Osteocyte (in vitro differentiated cells): ENCODE data around the gene SPTBN1. TPM values are rescaled to one million over a fixed set of nuclear protein-coding genes. Genes with fewer than 3 reads are reported as not detected.

Experiments
- DNase-seq: peaks from one replicate; pipeline ENCODE4 v3.0.0; 2021; ENCODE audit warnings: mixed read lengths; ENCODE audit not compliant: unreplicated experiment; ENCODE audit errors: extremely low spot score
- H3K27ac Mint-ChIP-seq: one replicate; pipeline ENCODE4 v1.8.0; 2021; ENCODE audit warnings: mild to moderate bottlenecking, mixed read lengths; ENCODE audit not compliant: unreplicated experiment
- H3K27me3 Mint-ChIP-seq: one replicate; pipeline ENCODE4 v1.8.0; 2021; ENCODE audit warnings: mixed read lengths; ENCODE audit not compliant: unreplicated experiment
- H3K36me3 Mint-ChIP-seq: one replicate; pipeline ENCODE4 v1.8.0; 2021; ENCODE audit warnings: mixed read lengths; ENCODE audit not compliant: unreplicated experiment
- H3K4me1 Mint-ChIP-seq: one replicate; pipeline ENCODE4 v1.8.0; 2021; ENCODE audit warnings: mixed read lengths; ENCODE audit not compliant: unreplicated experiment
- H3K4me3 Mint-ChIP-seq: one replicate; pipeline ENCODE4 v1.8.0; 2021; ENCODE audit warnings: mild to moderate bottlenecking, moderate library complexity, mixed read lengths; ENCODE audit not compliant: unreplicated experiment
- H3K9me3 Mint-ChIP-seq: one replicate; pipeline ENCODE4 v1.8.0; 2021; ENCODE audit warnings: mixed read lengths; ENCODE audit not compliant: unreplicated experiment
- CTCF ChIP-seq: fragments of 200-600 bp; sonication (generic); IDR thresholded peaks from 2 replicates; pipeline ENCODE4 v1.5.0; 2021; ENCODE audit warnings: antibody characterized with exemption, mild to moderate bottlenecking, moderate library complexity
- total RNA-seq: library from RNA; stranded (reverse); gene quantifications from 2 replicates; pipeline ENCODE4 v1.2.1, GENCODE V29; 2021

Gene SPTBN1
- total RNA-seq, 1 donor from 2014 or later = 248 TPM

GRCh38 chr2:54710216-54710615 is 254.1 kb downstream of the SPTBN1 start:
- Mint-ChIP-seq H3K27me3 (peaks cover 12% of the 10 kb centered on the region), H3K9me3 (no peaks in the 10 kb centered on the region), H3K4me3 (no peak overlapping the region), H3K27ac (no peak overlapping the region), H3K36me3 (no peaks in the 10 kb centered on the region), H3K4me1 (no peaks in the 10 kb centered on the region)
- DNase-seq = no peak
- no peak for TF ChIP-seq CTCF

- H3K27me3 Mint-ChIP-seq = peaks cover 23% of the 10 kb centered on the region
- no peak for TF ChIP-seq CTCF
- H3K4me1 Mint-ChIP-seq = no peaks in the 10 kb centered on the region
- no peaks in the 10 kb centered on the region for H3K9me3 Mint-ChIP-seq
- no peak overlapping the region for H3K27ac Mint-ChIP-seq
- no peak for DNase-seq
- no peak overlapping the region for H3K4me3 Mint-ChIP-seq
- H3K36me3 Mint-ChIP-seq = no peaks in the 10 kb centered on the region
Measured at GRCh38 chr2:54712516-54712915, 256.4 kb downstream of the SPTBN1 start.

GRCh38 chr2:54714996-54715395 is 258.9 kb downstream of the SPTBN1 start:
- no peak for DNase-seq
- no peaks in the 10 kb centered on the region for H3K9me3 Mint-ChIP-seq
- no peaks in the 10 kb centered on the region for H3K36me3 Mint-ChIP-seq
- peaks cover 43% of the 10 kb centered on the region for H3K27me3 Mint-ChIP-seq
- H3K4me3 Mint-ChIP-seq = no peak overlapping the region
- no peak for TF ChIP-seq CTCF
- H3K4me1 Mint-ChIP-seq = no peaks in the 10 kb centered on the region
- H3K27ac Mint-ChIP-seq = no peak overlapping the region

GRCh38 chr2:54716375-54716774 is 260.2 kb downstream of the SPTBN1 start:
- H3K4me3 Mint-ChIP-seq = no peak overlapping the region
- no peaks in the 10 kb centered on the region for H3K4me1 Mint-ChIP-seq
- no peak for TF ChIP-seq CTCF
- no peaks in the 10 kb centered on the region for H3K9me3 Mint-ChIP-seq
- H3K27me3 Mint-ChIP-seq = peaks cover 44% of the 10 kb centered on the region
- H3K36me3 Mint-ChIP-seq = no peaks in the 10 kb centered on the region
- H3K27ac Mint-ChIP-seq = no peak overlapping the region
- no peak for DNase-seq

GRCh38 chr2:54720563-54720962 is 264.4 kb downstream of the SPTBN1 start:
- no peak overlapping the region for H3K4me3 Mint-ChIP-seq
- DNase-seq = peak; percentile 51
- H3K27ac Mint-ChIP-seq = no peak overlapping the region
- no peaks in the 10 kb centered on the region for H3K9me3 Mint-ChIP-seq
- H3K27me3 Mint-ChIP-seq = peaks cover 44% of the 10 kb centered on the region
- TF ChIP-seq CTCF = no peak
- H3K36me3 Mint-ChIP-seq = no peaks in the 10 kb centered on the region
- H3K4me1 Mint-ChIP-seq = peaks cover 17% of the 10 kb centered on the region

Other genes starting within 250 kb of the SPTBN1 start
- not detected in 2 replicates for gene TSPYL6, start 200.1 kb upstream of the SPTBN1 start, total RNA-seq